Gastrocnemius medialis (tissue), 4 donors: ENCODE measurements around the gene SPTBN2. TPM values are rescaled to one million over a fixed set of nuclear protein-coding genes. Genes with fewer than 3 reads are reported as not detected.
A peak's percentile ranks its signal among the peaks of the same experiment; 100 is the strongest.

Experiments used
- ATAC-seq, 2 donors: fragments of 150-250 bp; one replicate each; pipeline ENCODE4 v1.9.1; 2016
- DNase-seq, 2 donors: peaks; one replicate each; pipeline ENCODE4 v3.0.0-alpha.2; 2019
- H3K27ac ChIP-seq, 4 donors: fragments of 200-600 bp; sonication (generic); 1 replicate in 1 of 4; 2 replicates in 3 of 4; pipeline ENCODE4 v1.5.1; 2016 to 2018; ENCODE audit warnings: mild to moderate bottlenecking in 2 of 4, moderate library complexity in 1 of 4
- H3K27me3 ChIP-seq, 3 donors: fragments of 200-600 bp; sonication (generic) in 2 of 3; 1 replicate in 1 of 3; 2 replicates in 2 of 3; pipeline versions ENCODE4 v1.5.1 to v1.6.0; 2016 to 2019; ENCODE audit warnings: mild to moderate bottlenecking in 1 of 3, moderate library complexity in 1 of 3
- H3K36me3 ChIP-seq, 2 donors: fragments of 200-600 bp; sonication (generic) in 1 of 2; one replicate each; pipeline ENCODE4 v1.5.1; 2017 to 2018
- H3K4me1 ChIP-seq, 2 donors: fragments of 200-600 bp; sonication (generic) in 1 of 2; one replicate each; pipeline ENCODE4 v1.5.1; 2016 to 2017; ENCODE audit warnings: mild to moderate bottlenecking in 2 of 2
- H3K4me3 ChIP-seq, 4 donors: fragments of 200-600 bp; sonication (generic) in 3 of 4; 1 replicate in 1 of 4; 2 replicates in 3 of 4; pipeline ENCODE4 v1.5.1; 2016 to 2019; ENCODE audit warnings: mild to moderate bottlenecking in 2 of 4
- H3K9me3 ChIP-seq, 3 donors: fragments of 200-600 bp; sonication (generic) in 2 of 3; 1 replicate in 1 of 3; 2 replicates in 2 of 3; pipeline ENCODE4 v1.5.1; 2016 to 2019
- POLR2A ChIP-seq, 2 donors: fragments of 450-650 bp; IDR thresholded peaks; one replicate each; pipeline ENCODE4 v1.6.1; 2017; ENCODE audit warnings: antibody characterized with exemption in 2 of 2, mild to moderate bottlenecking in 2 of 2, moderate library complexity in 2 of 2
- in situ Hi-C, 4 donors: fragments of 200-750 bp; cut with MboI; loops; one replicate each; pipeline versions ENCODE4 v1.15.0 to v1.8.0; 2017; ENCODE audit warnings: low sequenced_read_pairs in 4 of 4
- intact Hi-C: fragments of 100-400 bp; cut with DNase I; formaldehyde crosslinking; loops from one replicate; pipeline ENCODE4 v1.15.1; 2023; ENCODE audit warnings: low total_unique reads
- total RNA-seq, 4 donors: library from RNA; depleted of rRNA; stranded (reverse); fragments of >200 nt; gene quantifications; one replicate each; pipeline versions ENCODE4 v1.1.0 to v1.2.3, GENCODE V29; 2016
- TF ChIP-seq, protein P1 (sequence below), 5 experiments: fragments of 450-650 bp in 3 of 5; fragments of 200-600 bp in 2 of 5; sonication (generic) in 2 of 5; IDR thresholded peaks in 4 of 5; conservative IDR thresholded peaks in 1 of 5; 1 replicate in 4 of 5; 2 replicates in 1 of 5; pipeline ENCODE4 v1.5.1; 2016 to 2019; ENCODE audit warnings: antibody characterized with exemption in 5 of 5, mild to moderate bottlenecking in 3 of 5, moderate library complexity in 3 of 5

Gene SPTBN2
- total RNA-seq, 4 donors from 2014 or later = 0.40 to 1.5 (median 1.0) TPM

DNA sequence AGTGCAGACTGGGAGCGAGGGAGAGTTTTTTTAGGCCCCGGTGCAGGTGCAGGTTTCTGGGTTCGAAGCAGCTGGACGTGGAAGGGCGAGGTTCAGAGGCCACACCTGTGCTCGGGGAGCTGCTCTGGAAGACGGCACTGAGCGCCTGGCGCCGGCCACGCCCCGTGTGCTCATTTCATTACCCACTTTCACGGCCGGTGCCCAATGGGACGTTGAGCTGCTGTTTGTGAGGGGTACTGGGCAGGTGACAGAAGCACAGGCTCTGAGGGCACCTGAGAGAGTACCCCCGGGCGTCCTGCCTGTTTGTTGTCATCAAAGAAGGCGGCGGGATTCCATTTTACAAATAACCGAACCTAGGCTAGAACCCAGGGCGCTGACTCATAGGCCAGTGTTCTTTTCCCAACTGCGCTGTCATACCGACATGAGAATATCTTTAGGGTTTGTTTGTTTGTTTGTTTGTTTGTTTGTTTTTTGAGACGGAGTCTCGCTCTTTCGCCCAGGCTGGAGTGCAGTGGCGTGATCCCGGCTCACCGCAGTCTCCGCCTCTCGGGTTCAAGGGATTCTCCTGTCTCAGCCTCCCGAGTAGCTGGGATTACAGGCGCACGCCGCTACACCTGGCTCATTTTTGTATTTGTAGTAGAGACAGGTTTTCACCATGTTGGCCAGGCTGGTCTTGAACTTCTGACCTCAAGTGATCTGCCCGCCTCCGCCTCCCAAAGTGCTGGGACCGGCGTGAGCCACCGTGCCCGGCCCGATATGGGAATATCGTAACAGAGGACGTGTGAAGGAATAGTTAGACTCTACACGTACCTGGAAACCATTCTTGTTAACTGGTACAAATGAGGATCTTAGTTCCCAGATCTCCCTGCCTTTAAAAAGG, 16.6 kb upstream of the SPTBN2 start:
- Histone ChIP-seq H3K4me3 (peak overlapping the region; percentile 74 to 100 (median 92)), H3K9me3 (no peaks in the 10 kb centered on the region), H3K27me3 (no peaks in the 10 kb centered on the region), H3K4me1 (peaks cover 6 to 9% of the 10 kb centered on the region in 2 donors), H3K27ac (peak overlapping the region in 1 of 4 donors; percentile 51), H3K36me3 (no peaks in the 10 kb centered on the region)
- intact Hi-C loops = no loop called here
- ATAC-seq = no peak
- no peak for DNase-seq
- no peak for TF ChIP-seq POLR2A (IDR thresholded peaks at IDR 0.05)
- TF ChIP-seq, protein P1, sequence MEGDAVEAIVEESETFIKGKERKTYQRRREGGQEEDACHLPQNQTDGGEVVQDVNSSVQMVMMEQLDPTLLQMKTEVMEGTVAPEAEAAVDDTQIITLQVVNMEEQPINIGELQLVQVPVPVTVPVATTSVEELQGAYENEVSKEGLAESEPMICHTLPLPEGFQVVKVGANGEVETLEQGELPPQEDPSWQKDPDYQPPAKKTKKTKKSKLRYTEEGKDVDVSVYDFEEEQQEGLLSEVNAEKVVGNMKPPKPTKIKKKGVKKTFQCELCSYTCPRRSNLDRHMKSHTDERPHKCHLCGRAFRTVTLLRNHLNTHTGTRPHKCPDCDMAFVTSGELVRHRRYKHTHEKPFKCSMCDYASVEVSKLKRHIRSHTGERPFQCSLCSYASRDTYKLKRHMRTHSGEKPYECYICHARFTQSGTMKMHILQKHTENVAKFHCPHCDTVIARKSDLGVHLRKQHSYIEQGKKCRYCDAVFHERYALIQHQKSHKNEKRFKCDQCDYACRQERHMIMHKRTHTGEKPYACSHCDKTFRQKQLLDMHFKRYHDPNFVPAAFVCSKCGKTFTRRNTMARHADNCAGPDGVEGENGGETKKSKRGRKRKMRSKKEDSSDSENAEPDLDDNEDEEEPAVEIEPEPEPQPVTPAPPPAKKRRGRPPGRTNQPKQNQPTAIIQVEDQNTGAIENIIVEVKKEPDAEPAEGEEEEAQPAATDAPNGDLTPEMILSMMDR (IDR thresholded peaks at IDR 0.05 in 4 of 5, conservative IDR thresholded peaks at IDR 0.05 in 1 of 5) = no peak
- in situ Hi-C loops = no loop called here

DNA sequence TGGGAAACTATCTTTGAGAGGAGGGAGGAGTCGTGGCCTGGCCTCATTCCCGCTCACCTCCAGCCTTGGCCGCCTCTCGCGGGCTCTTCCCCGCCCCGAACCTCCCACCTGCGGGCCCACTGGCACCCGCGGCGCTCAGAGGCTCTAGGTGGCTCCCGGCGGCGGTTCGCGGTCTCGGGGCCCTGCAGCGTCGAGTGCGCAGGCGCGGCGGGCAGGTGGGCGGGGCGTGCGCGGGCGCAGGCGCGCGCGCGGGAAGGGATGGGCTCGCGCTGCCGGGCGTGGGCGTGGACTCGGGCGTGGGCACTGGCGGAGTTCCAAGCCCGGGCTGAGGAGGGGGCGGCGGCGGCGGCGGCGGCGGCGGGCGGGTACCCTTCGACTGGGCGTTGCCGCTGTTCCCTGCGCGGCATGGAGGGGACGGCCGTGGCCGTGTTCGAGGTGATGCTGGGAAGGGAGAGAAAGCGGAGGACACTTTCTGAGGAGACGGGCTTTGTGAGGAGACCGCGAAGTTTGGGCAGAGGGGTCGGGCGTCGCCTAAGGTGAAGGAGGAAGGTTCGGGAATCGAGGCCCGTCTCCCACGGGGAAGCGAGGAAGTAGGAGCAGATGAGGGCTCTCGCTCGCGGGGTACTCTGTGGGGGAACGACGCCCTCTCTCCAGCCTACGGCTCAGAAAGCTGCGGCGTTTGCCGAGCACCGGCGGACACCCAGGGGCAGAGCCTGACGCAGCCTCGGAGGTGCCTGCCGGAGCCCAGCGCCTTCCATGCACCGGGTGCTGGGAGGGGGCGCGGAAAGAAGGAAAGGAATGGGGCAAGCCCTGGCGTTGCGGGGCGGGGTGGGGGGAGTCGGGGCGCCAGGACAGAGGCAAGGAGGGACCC, 15.7 kb upstream of the SPTBN2 start:
- in situ Hi-C loops = no loop called here
- intact Hi-C loops = no loop called here
- no peaks in the 10 kb centered on the region for H3K9me3 ChIP-seq

DNA sequence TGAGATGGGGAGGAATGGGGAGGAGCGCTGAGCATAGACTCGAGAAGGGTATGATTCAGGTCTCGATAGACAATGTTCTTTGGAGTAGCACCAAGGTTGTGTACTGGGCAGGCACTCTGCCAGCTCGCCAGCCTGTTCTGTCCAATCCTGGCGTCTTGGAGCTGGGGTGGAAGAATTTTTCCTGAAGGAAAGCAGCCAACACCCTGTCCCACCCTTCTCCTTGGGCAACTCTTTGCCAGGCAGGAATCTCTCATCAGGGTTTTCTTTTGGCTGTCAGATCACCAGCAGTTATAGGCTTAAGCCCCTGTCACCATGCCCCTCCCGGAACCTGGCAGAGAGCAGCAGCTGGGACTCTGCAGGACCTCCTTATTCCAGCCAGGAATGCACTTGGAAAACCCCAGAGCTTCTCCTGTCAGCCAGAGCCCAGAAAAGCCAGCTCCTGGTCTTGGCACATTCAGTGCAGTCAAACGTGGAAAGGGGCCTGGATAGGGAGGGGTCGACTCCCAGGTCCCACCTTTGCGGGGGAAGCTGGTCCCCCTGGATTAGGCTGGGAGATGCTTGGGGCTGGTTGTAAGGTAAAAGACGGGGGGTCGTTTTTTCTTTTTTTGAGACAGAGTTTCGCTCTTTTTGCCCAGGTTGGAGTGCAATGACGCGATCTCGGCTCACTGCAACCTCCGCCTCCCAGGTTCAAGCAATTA, 14.4 kb upstream of the SPTBN2 start:
- ATAC-seq = no peak
- Histone ChIP-seq H3K27me3 (no peaks in the 10 kb centered on the region), H3K9me3 (no peaks in the 10 kb centered on the region), H3K4me3 (peak overlapping the region; percentile 74 to 100 (median 92)), H3K4me1 (peaks cover 6 to 9% of the 10 kb centered on the region in 2 donors), H3K27ac (no peak overlapping the region), H3K36me3 (no peaks in the 10 kb centered on the region)
- no peak for DNase-seq
- intact Hi-C loops = no loop called here
- no peak for TF ChIP-seq POLR2A (IDR thresholded peaks at IDR 0.05)
- TF ChIP-seq, protein P1 (IDR thresholded peaks at IDR 0.05 in 4 of 5, conservative IDR thresholded peaks at IDR 0.05 in 1 of 5) = no peak
- in situ Hi-C loops = no loop called here

More for the DNA sequence above, 15.7 kb upstream of the SPTBN2 start:
- peak; percentile 52 to 70 for DNase-seq
- H3K36me3 ChIP-seq = no peaks in the 10 kb centered on the region
- peaks cover 6 to 9% of the 10 kb centered on the region in 2 donors for H3K4me1 ChIP-seq
- peak overlapping the region; percentile 74 to 100 (median 92) for H3K4me3 ChIP-seq
- peak; percentile 39 to 46 for TF ChIP-seq POLR2A (IDR thresholded peaks at IDR 0.05)
- TF ChIP-seq, protein P1 (IDR thresholded peaks at IDR 0.05 in 4 of 5, conservative IDR thresholded peaks at IDR 0.05 in 1 of 5) = no peak
- no peaks in the 10 kb centered on the region for H3K27me3 ChIP-seq
- peak overlapping the region; percentile 62 to 77 (median 72) for H3K27ac ChIP-seq
- ATAC-seq = peak; percentile 92 to 95

DNA sequence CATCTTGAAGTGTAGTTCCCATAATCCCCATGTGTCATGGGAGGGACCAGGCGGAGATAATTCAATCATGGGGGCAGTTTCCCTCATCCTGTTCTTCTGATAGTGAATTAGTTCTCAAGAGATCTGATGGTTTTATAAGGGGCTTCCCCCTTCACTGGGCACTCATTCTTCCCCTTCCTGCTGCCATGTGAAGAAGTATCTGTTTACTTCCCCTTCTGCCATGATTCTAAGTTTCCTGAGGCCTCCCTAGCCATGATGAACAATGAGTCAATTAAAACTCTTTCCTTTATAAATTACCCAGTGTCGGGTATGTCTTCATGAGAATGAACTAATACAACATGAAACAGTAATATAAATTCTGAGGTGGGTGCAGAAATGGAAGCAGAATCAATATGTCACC, 12.1 kb upstream of the SPTBN2 start:
- DNase-seq (no peak), ATAC-seq (no peak)
- in situ Hi-C loops = no loop called here
- no peaks in the 10 kb centered on the region for H3K9me3 ChIP-seq
- no peak overlapping the region for H3K27ac ChIP-seq
- TF ChIP-seq POLR2A (IDR thresholded peaks at IDR 0.05) = no peak
- TF ChIP-seq, protein P1 (IDR thresholded peaks at IDR 0.05 in 4 of 5, conservative IDR thresholded peaks at IDR 0.05 in 1 of 5) = no peak
- no peak overlapping the region for H3K4me3 ChIP-seq
- peaks cover 6 to 9% of the 10 kb centered on the region in 2 donors for H3K4me1 ChIP-seq
- H3K27me3 ChIP-seq = no peaks in the 10 kb centered on the region
- no peaks in the 10 kb centered on the region for H3K36me3 ChIP-seq
- intact Hi-C loops = no loop called here
